Retinal pigment epithelial cell (primary cell): ENCODE results near the gene BICRAL.

Experiments
- DNase-seq: peaks from one replicate; pipeline ENCODE4 v3.0.0-alpha.2; 2010; ENCODE audit warnings: low read depth
- H3K4me3 ChIP-seq: 2 replicates; pipeline ENCODE4 v1.5.1; 2011; ENCODE audit warnings: mild to moderate bottlenecking, low read length, control low read depth, moderate library complexity
- TF ChIP-seq, protein P1 (sequence below): conservative IDR thresholded peaks from 2 replicates; pipeline ENCODE4 v1.5.1; 2011; ENCODE audit warnings: low read depth, low read length, control low read depth, inconsistent platforms

BICRAL gene

GRCh38 chr6:42745083-42745639 lies 36.7 kb upstream of the BICRAL start:
- DNase-seq = no peak
- TF ChIP-seq, protein P1, sequence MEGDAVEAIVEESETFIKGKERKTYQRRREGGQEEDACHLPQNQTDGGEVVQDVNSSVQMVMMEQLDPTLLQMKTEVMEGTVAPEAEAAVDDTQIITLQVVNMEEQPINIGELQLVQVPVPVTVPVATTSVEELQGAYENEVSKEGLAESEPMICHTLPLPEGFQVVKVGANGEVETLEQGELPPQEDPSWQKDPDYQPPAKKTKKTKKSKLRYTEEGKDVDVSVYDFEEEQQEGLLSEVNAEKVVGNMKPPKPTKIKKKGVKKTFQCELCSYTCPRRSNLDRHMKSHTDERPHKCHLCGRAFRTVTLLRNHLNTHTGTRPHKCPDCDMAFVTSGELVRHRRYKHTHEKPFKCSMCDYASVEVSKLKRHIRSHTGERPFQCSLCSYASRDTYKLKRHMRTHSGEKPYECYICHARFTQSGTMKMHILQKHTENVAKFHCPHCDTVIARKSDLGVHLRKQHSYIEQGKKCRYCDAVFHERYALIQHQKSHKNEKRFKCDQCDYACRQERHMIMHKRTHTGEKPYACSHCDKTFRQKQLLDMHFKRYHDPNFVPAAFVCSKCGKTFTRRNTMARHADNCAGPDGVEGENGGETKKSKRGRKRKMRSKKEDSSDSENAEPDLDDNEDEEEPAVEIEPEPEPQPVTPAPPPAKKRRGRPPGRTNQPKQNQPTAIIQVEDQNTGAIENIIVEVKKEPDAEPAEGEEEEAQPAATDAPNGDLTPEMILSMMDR = no peak
- peak overlapping the region; percentile 99 for H3K4me3 ChIP-seq

DNA sequence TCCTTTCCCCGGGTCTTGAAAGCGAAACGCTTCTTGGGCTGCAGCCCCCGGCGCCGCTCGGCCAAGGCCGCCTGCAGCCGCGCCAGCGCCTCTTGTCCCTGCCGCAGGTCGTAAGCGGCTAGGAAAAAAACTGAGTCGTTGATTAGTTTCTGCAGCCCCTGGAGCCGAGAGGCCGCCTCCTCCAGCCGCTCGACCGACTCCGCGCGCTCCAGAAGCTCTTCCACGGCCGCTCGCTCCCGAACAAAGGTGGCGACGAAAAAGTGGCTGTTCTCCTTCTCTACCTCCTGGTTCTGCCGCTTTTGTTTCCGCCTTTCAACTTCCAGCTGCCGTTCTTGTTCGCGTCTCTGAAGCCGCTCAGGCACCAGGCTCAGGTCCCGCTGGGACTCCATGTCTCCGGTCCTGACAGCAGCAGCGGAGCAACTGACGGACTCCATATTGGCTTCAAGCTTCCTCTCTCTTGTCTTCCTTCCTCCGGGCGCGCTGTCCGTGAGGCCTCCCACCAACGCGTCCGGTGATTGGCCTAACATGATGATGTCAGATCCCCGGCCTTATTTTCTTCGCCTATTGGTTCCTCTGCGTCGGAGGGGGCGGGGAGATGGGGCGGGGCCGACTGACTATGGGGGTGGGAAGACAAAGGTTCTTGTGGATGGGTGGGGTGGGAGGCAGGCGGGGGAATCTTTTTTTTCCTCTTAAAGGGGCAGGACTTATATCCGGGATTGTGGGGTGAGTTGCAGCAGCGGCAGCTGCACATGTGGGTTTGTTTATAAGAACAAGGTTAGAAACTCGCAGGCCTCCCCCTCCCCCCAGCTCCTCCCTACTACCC lies 36.0 kb upstream of the BICRAL start, which contains the start of gene TBCC:
TSS of gene TBCC (minus strand) at position 464 of the 823 bp plus-strand sequence. CDS start at position 434, 30 bp downstream.
- peak within 1 kb of the TSS; percentile 99 for H3K4me3 ChIP-seq
- DNase-seq = peak; percentile 95
- TF ChIP-seq, protein P1 = no peak

GRCh38 chr6:42746463-42747391 lies 35.1 kb upstream of the BICRAL start:
- TF ChIP-seq, protein P1 = no peak
- DNase-seq = peak; percentile 46

GRCh38 chr6:42748203-42748898 lies 33.5 kb upstream of the BICRAL start:
- TF ChIP-seq, protein P1 = no peak
- no peak for DNase-seq
- no peak overlapping the region for H3K4me3 ChIP-seq

More at GRCh38 chr6:42746463-42747391, 35.1 kb upstream of the BICRAL start:
- peak overlapping the region; percentile 88 for H3K4me3 ChIP-seq

DNA sequence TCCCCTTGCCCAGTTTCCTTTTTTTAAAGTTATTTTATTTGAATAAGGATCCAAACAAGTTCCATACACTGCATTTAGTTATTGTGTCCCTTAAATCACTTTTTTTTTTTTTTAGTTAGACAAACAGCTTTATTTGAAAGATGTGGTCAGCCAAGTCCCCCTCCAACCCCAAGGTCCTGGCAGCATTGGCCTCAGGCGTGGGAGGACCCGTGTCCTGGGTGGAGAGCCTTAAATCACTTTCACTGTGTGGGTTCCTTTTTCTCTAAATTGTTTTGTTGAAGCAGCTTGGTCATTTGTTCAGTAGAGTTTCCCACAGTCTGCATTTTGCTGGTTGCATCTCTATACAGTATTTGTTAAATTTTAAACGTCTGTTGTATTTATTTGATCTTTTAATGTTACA lies 30.8 kb upstream of the BICRAL start:
- H3K4me3 ChIP-seq = no peak overlapping the region
- DNase-seq = no peak
- TF ChIP-seq, protein P1 = no peak

GRCh38 chr6:42754759-42755158 lies 27.1 kb upstream of the BICRAL start:
- DNase-seq = no peak
- H3K4me3 ChIP-seq = no peak overlapping the region
- TF ChIP-seq, protein P1 = no peak
